Epithelial cell of proximal tubule (primary cell): ENCODE data around the gene FSTL4. TPM values are rescaled to one million over a fixed set of nuclear protein-coding genes. Genes with fewer than 3 reads are reported as not detected.
A peak's percentile ranks its signal among the peaks of the same experiment; 100 is the strongest.

Experiments used
- DNase-seq: peaks from one replicate; pipeline ENCODE4 v3.0.0-alpha.2; 2011; ENCODE audit warnings: low read depth
- H3K4me3 ChIP-seq: 2 replicates; pipeline ENCODE4 v1.5.1; 2011; ENCODE audit warnings: low read depth, mild to moderate bottlenecking, low read length
- total RNA-seq: library from RNA; depleted of rRNA; stranded (reverse); fragments of >200 nt; gene quantifications from 2 replicates; pipeline ENCODE4 v1.2.3, GENCODE V29; 2015
- TF ChIP-seq, protein P1 (sequence below): conservative IDR thresholded peaks from 2 replicates; pipeline ENCODE4 v1.5.1; 2012; ENCODE audit warnings: low read depth, mild to moderate bottlenecking, low read length

FSTL4 gene
- total RNA-seq, 1 donor from 2014 or later: not detected

DNA sequence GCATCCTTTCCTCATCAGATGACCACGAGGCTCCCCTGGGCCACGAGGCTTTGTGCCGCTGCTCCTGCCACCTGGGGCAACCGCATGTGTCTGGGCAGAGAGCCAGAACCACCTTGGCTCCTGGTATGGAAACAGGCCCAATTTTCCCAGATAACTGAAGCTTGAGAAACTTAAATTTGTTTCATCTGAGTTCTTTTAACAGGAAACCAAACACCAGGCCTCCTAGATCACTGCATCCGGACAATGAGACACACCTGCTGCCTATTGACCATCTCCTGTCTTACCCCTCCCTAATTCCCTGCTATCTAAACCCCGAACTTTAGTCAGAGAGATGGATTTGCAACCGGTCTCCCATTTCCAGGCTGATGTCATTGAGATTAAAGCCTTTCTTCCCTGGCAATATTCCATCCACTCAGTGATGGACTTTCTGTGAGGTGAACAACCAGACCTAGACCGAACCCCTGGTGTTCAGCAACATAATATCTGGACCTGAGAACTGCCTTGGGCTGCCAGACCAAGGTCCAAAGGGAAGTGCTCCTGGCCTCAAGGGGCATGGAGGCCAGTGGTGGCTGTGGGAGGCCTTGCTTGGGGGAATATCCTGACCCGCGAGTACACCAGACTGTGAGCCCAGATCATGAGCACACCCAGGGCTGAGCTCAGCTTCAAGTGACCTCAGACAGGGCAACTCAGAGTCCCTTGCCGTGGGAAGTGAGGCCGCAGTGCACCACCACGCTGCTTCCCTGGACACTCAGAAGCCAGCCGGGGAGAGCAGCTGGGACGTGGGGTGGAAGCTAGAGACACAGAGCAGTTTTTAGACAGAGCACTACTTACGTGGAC, 360.8 kb downstream of the FSTL4 start:
- no peak for DNase-seq
- no peak overlapping the region for H3K4me3 ChIP-seq
- TF ChIP-seq, protein P1, sequence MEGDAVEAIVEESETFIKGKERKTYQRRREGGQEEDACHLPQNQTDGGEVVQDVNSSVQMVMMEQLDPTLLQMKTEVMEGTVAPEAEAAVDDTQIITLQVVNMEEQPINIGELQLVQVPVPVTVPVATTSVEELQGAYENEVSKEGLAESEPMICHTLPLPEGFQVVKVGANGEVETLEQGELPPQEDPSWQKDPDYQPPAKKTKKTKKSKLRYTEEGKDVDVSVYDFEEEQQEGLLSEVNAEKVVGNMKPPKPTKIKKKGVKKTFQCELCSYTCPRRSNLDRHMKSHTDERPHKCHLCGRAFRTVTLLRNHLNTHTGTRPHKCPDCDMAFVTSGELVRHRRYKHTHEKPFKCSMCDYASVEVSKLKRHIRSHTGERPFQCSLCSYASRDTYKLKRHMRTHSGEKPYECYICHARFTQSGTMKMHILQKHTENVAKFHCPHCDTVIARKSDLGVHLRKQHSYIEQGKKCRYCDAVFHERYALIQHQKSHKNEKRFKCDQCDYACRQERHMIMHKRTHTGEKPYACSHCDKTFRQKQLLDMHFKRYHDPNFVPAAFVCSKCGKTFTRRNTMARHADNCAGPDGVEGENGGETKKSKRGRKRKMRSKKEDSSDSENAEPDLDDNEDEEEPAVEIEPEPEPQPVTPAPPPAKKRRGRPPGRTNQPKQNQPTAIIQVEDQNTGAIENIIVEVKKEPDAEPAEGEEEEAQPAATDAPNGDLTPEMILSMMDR: no peak

DNA sequence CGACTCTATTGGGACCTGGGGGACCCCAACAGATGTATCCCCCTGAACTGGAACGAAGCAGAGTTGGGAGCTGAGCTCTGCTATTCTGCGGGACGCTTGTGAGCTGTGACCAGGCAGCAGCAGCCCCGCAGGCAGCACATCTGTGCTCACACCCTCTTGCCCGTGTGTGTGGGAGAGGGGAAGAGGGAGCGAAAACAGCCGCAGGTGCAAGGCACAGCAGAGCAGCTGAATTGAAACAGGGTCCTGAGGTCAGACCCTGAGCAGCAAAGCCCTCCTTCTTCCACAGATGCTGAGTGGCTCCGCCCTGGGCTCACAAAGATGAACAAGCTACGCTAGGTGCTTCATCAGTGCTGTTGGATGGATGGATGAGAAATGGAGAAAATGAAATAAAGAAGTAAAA, 361.8 kb downstream of the FSTL4 start:
- TF ChIP-seq, protein P1: no peak
- no peak for DNase-seq
- no peak overlapping the region for H3K4me3 ChIP-seq

DNA sequence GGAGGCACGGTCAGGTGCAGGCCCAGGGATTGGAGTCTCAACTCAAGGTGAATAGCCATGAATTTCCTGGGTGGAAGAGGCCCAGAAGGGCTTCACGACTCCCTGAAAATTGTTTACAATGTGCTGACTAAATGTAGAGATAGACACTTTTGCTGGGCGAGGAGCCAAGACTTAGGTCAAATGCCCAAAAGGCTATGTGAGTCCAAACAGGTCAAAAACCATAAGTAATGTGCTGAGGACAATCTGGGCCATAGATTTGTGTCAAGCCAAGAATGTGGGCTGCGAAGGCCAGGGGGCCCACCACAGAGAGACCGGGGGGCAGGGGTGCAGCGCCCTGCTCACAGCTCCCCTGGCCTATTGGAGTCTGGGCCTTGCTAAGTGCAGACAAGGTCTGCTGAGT, 362.7 kb downstream of the FSTL4 start:
- TF ChIP-seq, protein P1: no peak
- DNase-seq: no peak
- H3K4me3 ChIP-seq: no peak overlapping the region

DNA sequence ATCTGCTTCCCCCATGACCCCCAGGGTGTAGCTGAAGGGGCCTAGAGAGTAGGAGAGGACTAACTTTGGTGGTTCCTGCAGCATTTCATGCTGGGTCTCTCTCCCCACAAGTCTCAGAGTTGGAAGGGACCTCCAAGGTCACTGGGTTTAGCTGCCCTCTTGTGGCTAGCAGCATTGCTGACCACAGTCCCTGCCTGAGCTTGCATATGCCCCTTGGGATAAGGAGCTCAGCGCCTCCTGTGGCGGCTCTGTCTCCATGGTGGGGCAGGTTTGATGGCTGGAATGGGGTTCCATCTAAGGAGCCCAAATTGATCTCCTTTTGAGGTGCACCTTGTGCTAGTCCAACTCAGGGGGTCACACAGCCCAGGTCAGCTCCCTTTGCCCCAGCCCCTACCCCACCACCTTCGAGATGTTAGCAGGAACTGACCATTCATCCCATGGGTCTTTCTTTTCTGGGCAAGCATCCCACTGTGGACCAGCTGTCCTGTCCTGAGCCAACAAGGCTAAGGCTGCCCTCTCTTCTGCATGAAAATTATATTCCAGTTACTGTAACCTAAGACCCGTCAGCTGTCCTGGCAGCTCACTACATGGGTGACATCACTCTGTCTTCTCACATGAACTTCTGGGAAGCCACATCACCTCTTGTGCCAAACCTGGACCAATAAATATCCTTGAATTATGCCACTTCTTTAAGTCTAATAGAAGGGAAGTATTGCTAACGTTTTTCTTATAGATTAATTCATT, 364.3 kb downstream of the FSTL4 start:
- no peak for DNase-seq
- H3K4me3 ChIP-seq: no peak overlapping the region
- TF ChIP-seq, protein P1: peak; percentile 84

DNA sequence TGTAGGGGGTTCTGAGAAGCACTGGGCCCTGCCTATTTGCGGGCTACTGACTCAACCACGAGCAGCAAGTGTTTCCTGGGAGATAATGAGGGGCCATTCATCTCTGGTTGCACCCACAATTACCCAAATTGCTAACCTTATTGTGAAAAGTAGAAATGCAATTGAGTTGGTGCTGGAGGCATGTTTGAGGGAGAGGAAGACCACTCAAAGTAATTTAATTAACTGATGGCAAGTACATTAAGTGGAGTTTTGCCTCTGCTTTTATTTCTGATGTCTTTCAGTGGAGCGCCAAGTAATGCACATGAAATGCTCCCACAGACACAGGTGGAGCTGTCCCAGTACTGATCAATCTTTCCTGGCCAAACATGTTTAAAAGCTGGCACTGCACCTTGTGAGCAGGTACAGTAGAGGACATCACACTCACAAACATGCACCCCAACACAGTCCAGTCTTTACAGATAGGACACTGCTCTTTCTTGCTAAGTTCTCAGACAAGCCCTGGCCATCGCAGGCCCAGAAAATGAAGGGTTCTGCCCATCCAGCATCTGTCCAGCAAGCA, 365.1 kb downstream of the FSTL4 start:
- no peak overlapping the region for H3K4me3 ChIP-seq
- TF ChIP-seq, protein P1: no peak
- no peak for DNase-seq

DNA sequence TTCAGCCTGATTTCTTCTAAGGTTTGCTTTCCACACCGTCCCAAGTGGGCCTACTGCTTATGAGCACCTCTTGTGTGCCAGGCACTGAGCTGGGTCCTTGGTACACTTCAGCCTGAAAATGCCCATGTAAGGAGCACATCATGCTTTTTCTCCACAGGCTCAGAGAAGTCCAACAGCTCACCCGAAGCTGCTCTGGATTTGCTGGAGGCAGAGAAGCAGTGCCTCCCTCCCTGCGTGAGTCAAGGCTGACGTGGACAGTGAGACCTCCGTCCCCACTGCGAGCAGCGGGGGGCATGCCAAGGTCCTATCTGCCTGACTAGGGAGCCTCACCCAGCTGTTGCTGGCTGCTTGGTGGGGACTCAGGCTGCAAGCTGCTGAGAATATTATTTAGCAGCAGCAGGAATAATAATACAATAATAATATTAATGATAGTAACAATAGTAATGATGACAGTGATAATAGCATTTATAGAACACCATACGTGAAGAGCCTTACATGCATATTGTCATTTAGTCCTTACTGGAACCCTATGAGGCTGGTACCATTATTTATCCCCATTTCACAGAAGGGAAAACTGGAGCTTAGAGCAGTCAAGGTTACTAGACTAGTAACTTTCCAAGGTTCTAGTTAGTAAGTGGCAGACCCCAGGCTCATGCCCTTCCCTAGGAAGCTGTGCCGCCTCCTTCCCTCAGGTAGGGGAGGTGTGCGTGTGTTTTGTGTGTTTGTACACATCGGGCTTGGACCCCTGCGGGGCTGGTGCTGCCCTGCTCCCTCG, 365.8 kb downstream of the FSTL4 start:
- no peak overlapping the region for H3K4me3 ChIP-seq
- TF ChIP-seq, protein P1: no peak
- DNase-seq: no peak
